ENCODE data around the gene MGMT.

MGMT gene

DNA sequence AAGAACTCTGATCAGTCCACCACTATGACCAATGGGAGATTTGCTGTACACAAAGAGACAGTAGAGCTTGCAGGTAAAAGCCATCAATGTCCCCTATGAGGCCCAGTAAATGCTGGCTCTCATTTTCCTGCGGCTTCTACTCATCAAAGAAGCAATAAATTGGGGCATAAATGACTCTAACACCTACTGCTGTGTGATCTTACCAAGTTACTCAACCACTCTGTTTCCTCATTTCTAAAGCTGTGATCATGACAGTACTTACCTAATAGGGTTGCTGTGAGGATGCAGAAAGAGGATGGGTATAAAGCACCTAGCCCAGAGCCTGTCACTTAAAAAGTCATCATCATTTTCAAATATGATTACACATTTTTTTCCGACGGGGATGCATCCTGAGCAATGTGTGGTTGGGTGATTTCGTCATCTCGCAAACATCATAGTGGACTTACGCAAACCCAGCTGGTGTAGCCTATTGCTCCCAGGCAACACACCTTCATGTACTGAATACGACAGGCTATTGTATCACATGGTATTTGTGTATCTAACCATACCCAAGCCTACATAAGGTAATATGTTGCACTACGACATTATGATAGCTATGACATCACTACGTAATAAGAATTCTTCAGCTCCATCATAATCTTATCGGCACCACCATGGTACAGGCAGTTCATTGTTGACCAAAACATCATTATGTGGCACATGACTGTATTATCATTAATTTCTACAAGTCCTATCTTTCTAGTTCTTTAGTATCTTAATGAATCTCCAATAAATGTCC is 7.1 kb upstream of the MGMT start:
- no peak for DNase-seq

DNA sequence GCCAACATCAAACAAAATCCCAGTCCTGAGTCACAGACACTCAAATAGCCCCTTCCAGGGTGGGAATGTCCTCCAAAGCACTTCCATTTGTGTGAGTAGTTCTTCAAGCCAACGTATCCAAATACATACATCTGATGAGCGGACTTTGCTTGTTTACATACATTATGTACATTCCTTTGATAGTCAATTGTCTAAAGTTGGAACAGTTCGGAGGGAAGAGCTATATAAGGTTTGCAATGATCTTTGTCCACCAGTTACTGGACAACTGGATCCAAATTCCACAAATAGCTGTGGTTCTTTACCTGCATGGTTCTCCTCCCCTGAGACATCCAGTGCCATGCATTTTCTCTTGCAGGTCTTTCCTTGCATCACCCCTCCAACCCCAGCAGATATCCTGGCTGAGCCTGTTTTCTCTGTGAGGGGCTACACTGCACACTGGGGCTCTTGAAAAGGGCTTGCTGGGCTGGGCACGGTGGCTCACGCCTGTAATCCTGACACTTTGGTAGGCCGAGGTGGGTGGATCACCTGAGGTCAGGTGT is 4.7 kb upstream of the MGMT start:
- DNase-seq: no peak

DNA sequence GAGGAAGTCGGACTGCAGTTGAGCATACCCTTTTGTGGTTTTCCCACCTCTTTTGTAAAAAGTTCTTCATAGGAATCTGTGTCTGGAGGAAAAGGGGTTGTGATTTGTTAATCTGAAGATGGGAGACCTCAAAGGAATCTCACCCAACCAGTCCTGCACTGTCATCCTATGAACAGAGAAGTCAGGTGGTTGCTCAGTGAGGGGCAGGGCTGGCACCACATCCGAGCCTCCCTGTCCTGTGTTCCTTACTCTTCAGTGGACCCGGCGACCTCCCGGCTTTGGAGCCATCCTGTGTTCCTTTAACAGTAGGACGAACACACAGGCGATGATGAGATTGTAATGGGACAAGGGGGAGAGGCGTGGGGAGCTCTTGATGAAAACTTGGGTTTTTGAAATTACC is 2.8 kb upstream of the MGMT start:
- no peak for DNase-seq

DNA sequence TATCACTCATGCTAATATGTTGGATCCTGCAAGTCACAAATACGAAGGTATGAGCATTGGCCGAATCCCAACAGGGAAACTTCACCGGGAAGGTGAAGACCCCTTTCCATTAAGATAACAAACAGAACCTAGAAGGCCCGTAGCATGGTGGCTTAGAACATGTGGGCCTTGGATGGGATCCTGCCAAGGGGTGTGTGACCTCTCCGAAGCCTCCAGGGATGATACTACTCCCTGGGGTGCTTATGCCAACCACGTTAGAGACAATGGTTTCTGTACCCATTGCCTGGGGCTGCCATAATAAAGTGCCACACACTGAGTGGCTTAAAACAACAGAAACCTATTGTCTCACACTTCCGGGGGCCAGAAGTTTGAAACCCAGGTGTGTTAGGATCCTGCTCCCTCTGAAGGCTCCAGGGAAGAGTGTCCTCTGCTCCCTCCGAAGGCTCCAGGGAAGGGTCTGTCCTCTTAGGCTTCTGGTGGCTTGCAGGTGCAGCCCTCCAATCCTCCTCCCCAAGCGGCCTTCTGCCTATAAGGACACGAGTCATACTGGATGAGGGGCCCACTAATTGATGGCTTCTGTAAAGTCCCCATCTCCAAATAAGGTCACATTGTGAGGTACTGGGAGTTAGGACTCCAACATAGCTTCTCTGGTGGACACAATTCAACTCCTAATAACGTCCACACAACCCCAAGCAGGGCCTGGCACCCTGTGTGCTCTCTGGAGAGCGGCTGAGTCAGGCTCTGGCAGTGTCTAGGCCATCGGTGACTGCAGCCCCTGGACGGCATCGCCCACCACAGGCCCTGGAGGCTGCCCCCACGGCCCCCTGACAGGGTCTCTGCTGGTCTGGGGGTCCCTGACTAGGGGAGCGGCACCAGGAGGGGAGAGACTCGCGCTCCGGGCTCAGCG is 992 bp upstream of the MGMT start:
- DNase-seq: no peak

DNA sequence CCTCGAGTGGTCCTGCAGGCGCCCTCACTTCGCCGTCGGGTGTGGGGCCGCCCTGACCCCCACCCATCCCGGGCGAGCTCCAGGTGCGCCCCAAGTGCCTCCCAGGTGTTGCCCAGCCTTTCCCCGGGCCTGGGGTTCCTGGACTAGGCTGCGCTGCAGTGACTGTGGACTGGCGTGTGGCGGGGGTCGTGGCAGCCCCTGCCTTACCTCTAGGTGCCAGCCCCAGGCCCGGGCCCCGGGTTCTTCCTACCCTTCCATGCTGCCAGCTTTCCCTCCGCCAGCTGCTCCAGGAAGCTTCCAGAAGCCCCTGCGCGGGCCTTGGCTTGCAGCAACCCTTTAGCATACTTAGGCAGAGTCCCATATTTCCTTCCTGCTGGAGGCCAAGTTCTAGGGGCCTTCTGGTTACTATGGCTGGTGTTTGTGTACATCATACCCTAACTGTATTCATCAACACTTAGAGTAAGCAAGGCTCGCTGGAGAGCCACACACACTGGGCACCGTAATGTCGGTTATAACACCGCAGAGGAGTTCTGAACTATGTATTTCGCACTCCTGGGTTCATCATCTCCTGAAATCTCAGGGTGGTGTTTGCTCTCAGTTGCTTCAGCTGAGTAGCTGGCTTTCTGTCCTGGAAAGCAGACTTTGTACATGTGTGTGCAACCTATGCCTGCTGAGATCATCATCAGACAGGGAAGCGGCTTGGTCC is 471 bp downstream of the MGMT start:
- no peak for DNase-seq

DNA sequence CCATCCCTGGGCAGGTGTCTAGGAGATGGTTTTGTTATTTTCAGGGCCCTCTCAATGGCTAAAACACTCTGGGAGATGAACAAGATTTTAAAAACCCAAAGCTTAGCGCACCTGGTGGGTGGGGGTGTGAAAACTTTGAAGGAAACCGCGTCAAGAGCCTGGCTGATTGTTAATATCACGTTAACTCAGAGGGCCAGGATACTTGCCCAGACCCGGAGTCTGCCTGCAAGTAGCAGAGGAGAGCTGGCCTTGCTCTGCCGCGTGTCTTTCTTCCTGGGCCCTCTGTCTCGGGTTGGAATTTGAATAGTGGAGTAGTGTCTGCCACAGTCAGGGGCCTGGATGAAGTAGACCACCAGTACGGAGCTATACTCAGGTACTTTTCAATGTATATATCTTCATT is 1.1 kb downstream of the MGMT start:
- DNase-seq: no peak

DNA sequence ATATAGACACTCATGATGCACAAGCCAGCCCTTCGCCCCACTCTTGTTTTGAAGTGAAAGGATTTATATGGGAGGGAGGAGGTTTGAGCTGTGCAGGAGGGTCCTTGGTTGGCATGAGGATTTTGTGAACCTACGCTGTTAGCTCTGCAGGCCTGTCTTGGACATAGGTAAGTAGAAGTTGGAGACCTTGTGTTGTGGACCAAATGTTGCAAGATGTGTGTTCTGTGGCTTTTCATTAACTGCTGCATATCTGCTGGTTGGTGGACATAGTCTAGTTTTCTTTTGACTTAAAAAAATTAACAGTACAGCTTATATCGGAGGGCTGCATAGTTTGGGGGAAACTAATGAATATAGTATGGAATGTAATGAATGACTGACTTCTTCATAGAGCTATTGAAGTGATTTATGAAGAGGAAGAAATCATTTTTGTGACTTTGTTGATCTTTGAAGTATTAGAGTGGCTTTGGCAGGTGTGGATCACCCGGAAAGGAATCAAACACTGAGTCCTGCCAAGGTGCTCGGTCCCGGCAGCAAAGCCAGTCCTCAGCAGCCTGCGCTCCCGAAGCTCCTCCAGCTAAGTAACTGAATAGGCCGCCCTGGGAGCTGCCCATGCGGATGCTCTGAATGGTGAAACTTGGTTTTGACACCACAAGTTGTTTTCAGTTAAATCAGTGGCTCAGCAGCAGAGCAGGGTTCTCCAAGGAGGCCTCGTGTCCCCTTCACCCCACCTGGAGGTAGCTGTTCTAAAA is 3.2 kb downstream of the MGMT start:
- no peak for DNase-seq

DNA sequence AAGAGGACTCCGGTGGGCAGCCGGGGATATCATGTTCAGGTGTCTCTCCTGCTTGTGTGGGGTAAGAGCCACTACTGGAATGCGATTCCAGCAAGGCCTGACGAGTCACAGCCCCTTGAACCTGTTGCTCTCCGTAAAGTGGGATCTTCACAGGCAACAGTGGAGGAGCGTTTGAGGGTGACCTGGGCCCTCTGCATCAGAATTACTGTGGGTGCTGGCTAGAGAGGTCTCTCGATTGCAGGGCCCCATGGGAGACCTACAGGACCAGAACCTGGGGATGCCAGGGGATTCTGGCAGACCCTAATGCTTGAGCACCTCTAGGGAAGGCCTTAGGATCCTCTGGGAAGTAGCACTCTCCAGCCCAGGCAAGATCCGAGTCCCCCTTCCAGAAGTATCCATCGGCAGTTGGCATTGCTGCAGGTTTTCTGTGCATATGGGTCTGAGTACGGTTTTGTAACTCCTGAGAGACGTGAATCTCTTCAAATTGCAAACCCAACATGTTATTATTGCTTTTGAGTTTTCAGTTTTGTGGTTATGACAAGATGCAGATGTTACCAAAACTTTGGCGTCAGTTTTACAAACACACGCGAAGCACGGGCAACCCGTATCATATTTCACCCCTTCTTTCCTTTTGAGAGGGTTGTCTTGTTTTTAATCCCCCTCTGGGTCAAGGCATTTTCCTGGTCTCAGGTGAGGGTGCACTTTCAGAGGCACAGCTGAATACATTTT is 4.6 kb downstream of the MGMT start:
- no peak for DNase-seq

DNA sequence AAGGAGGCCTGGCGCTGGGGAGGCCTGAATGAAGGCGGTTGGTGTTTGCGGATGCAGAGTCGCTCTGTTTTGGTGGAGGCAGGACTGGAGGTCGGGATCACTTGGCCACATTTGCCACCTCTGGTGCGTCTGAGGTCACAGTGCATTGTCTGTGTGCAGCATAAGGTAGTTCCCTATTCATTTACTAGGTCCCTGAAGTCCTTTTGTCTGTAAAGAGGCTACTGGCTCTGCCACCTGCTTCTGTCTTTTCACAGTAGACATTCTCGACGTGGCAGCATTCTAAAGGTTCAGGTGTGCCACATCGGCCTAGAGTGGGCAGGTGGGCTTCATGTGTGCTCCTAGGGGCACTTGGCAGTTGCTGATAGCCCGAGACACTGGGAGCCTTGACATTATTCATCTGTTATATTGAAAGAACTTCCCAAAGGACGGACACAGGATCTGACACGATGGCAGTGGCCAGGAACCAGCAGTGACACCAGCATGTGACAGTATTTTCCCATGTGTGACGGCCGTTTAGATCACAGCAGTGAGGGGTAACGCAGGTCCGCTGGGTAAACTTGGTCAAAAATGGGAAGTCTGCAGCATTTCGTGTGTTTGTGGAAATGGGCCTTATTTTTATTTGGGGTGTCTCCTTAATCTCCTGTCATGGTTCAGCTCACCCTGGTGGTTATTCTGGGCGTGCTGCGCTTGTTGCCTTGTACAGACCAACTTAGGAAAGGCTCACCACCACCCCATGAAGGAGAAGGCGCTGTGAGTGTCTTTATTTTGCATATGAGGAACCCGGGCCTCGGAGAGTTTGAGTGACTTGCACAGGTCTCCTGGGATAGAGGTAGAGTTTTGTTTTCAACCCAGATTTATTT is 5.9 kb downstream of the MGMT start:
- no peak for DNase-seq

DNA sequence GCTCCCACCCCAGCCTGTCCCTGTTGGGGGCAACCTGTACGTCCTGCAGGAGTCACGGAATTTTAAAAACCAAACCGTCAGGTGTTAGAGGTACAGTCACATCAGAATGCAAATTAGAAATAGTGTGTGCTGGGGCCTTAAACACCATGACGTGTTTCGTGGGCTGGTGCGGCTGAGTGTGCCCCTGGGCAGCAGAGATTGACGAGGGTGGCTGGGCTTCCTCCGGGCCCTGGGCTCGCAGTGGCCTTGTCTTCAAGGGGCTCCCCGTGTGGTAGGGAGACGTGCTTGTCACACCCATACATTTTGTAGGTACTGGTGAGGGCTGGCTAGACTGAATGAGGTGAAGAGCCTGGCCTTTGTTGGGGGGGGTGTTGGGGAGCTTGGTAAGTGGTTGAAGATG is 7.6 kb downstream of the MGMT start:
- DNase-seq: no peak

DNA sequence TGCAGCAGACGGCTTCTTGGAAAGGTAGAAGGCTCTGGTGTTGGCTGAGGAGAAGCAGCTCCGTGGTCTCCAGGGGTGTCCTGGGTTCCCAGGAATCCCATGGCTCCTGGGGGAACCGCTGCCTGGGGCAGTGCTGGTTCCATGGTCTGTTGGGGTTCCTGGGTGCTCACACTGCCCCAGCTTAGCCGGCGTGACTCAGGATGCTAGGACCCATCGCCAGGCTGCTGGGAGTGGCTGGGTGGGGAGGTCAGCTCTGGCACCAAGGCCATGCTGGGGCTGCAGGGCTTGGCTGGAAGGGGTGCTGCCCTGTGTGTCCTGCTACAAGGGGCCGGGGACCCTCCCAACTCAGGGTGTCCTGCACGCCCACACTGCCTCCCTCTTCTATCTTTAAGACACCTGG is 9.4 kb downstream of the MGMT start:
- DNase-seq: no peak

DNA sequence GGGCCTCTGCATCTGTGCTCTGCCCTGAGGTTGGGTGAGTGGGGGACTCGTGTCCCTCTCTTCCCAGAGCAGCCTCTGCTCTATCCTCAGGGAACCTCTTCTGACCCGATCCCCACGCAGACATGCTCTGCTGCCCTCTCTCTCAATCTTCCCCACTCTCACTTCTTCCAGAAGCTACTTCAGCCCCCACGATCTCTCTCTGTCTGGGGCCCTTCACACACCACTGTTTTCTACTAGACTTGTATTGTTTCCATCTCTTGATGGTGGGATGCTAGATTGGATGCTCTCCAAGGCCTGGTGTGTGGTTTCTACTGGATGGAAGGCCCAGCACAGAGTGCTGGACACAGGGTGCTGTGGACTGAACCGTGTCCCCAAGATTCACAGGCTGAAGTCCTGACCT is 10.0 kb downstream of the MGMT start:
- DNase-seq: no peak

DNA sequence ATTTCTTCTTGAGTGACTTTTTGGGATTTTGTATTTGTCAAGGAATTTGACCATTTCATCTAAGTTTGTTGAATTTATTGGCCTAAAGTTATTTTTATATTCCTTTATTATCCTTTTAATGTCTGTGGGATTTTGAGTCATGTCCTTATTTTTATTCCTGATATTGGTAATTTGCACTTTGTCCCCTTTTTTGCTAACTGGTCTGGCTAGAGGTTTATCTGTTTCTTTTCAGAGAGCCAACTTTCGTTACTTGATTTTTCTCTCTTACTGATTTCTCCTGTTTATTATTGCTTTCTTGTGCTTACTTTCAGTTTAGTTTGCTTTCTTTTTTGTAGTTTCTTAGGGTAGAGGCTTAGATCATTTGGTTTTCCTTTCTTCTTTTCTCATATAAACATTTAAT is 14.6 kb downstream of the MGMT start:
- no peak for DNase-seq

DNA sequence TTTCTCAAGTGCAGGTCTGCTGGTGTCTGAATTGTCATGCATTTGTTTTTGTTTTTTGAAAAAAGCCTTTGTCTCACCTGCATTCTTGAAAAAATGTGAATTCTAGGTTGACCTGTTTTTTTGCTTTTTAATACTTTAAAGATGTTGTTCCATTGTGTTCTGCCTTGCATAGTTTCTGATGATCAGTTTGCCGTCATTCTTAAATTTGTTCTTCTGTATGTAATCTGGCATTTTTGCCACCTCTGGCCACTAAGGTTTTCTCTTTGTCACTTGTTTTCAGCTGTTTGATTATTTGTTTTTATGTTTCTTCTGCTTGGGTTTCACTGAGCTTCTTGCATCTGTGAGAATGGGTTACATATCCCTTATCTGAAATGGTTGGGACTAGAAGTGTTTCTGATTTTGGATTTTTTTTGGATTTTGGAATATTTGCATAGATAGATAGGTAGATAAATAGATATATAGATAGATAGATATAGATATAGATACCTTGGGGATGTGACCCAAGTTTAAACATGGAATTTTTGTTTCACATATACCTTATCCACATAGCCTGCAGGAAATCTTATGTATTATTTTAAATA is 16.5 kb downstream of the MGMT start:
- no peak for DNase-seq

DNA sequence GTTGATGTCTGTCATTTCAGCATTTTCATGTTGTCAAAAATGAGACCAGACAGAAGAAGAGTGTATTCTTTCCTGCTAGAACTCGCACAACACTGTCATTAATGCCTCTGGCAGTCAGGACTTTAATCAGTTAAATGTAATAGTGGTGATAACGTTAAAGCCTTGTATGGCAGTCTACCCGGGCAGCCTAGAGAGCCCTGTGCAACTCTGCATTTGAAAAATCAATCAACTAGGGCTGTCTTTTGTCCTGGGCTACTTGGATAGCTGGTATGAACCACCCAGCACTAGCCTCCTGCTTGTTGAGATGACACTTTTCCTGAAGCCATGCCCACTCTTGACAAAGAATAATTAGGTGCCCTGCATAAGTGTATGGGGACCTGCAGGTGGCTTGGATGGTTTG is 19.8 kb downstream of the MGMT start:
- DNase-seq: no peak

DNA sequence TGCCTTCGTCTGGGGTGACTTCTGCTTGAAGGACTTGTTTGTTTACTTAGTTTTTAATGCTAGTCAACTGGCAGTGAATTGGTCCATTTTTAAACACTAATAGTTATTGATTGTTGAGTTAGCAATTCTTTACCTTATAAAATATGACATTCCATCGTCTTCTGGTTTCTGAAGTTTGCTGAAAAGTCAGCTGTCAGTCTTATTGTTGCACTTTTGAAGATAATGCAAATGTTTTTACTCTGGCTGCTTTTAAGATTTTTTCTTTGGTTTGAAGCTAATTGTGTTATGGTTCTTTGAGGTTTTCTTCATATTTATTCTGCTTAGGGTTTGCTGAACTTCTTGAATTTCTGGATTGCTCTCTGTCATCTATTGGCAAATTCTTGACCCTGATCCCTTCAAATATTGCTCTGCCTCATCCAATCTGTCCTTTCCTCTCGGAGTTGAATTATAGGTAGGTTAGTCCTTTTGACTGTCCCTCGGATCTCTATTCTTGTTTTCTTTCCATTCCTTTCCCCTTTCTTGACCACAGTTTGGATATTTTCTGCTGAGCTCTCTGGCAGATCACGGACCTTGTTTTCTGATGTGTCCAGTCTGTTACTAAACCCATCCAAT is 24.2 kb downstream of the MGMT start:
- no peak for DNase-seq

DNA sequence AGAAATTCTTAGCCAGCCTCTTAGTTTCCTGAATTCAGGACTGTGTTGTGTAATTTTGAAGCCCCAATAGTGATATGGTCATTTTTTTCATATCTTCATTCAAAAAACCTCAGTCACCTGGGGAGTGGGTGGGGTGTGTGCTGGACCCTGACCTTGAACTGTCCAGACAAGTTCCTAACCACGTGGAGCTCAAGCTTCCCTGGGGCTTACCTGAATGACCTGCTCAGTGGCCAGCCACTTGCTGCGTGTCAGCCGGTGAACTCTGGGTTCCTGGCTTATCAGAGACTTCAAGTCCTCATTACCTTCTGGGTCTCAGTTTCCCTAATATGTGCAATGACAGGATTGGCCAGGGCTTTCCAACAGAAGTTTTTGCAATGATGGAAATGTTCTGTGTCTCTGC is 27.1 kb downstream of the MGMT start:
- DNase-seq: no peak

DNA sequence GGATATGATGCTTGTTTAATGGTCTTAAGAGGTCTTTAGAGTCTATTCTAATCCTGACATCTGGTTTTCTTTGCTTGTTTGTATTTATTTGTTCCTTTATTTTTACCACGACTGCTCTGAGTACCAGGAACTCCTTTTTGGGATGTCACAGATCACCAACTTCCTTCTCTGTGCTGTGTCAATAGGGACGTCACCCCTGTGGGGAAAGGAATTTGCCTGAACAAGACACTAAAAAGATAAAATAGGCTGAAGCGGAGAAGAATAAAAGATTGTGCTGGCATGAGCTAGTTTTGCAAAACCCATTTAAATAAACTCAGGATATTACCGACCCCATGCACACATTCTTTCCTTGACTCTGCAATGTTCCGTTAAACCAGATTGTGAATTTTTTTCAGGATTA is 27.7 kb downstream of the MGMT start:
- no peak for DNase-seq

DNA sequence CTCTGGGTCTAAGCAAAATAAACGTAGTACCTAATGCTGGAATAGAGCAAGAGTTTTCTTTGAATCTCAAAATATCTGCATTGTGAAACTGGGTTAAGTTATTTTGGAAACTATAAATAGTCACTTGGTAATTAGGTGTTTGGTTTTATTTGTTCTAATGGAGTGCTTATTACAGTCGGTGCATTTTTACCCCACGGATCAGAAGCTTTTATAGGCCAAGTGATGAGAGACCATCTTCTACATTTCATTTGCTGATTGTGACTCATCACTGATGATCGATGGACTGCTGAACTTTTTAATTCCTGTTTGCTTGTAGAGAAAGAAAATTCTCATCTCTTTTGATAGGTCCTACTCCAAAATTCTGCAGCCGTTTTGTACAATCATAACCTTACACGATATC is 28.2 kb downstream of the MGMT start:
- DNase-seq: no peak

DNA sequence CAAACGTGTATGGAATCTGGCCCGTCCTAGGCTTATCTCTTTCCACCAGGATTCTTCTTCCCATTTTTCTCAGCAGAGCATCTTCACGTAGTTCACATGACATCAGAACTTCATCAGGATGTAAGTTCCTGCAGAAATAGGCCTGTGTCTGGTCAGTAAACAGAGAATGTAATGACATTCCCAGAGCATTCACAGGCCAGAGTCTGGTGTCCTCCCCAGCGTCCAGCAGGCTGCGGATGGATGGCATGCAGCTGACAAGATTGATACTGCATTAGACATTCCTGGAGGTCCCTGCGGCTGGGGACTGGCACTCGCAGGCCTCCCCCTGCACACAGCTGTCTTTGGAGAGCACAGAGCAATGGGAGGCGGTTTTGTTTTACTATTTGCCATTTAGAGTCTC is 28.7 kb downstream of the MGMT start:
- DNase-seq: no peak
